Measurements from ENCODE around the gene SH3YL1. TPM values are rescaled to one million over a fixed set of nuclear protein-coding genes. Genes with fewer than 3 reads are reported as not detected.
A peak's percentile ranks its signal among the peaks of the same experiment; 100 is the strongest.

SH3YL1 gene, protein sequence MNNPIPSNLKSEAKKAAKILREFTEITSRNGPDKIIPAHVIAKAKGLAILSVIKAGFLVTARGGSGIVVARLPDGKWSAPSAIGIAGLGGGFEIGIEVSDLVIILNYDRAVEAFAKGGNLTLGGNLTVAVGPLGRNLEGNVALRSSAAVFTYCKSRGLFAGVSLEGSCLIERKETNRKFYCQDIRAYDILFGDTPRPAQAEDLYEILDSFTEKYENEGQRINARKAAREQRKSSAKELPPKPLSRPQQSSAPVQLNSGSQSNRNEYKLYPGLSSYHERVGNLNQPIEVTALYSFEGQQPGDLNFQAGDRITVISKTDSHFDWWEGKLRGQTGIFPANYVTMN
- total RNA-seq = 10 to 100 TPM; 16.5 to 22.6 TPM

DNA sequence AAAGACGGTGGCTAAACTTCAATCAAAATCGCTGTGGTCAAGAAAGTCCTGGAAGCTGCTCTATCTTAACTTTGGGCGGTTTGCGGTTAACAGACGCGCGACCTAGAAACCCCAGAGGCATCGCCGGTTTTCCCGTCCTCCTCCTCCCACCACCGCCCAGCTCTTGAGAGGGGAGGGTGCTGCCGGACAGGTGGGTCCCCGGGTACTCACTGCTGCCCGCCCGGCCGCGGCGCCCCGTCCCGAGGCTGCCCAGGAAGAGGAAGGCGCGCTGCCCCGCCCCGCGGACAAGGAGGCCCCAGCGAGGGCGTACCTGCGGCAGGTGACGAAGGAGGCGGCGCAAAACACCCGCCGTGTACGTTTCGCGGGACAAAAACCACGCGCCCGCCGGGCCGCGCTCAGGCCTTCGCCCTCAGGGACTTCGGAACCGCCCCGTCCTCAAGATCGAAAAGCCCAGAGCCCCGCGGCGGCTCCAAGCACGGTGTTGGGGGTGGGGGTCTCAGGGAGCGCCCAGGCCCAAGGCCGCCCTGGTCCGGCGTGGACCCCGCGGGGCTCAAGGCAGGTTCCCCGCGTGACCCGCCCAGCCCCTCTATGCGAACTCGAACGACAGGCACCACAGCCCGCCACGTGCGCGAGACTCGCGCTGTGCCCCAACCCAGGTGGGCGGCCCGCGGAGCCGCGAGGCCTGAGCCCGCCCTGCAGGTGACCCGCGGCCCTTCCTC, at the start of gene SH3YL1:
Gene SH3YL1, minus strand, starts transcription at position 259 of the 719 bp plus-strand sequence. Its CDS starts 48 bp downstream, at position 211.
- peak; percentile 38 to 39 for ATAC-seq
- H3K36me3 Mint-ChIP-seq = peaks cover 2 to 22% of the 10 kb centered on the region in 2 donors
- DNase-seq (ENCODE audit: low spot score in 2 of 2) = peak; percentile 38 to 65
- peaks cover 2 to 3% of the 10 kb centered on the region in 2 donors for H3K9me3 Mint-ChIP-seq
- peak within 1 kb of the TSS; percentile 92 to 95 for H3K27ac Mint-ChIP-seq

DNA sequence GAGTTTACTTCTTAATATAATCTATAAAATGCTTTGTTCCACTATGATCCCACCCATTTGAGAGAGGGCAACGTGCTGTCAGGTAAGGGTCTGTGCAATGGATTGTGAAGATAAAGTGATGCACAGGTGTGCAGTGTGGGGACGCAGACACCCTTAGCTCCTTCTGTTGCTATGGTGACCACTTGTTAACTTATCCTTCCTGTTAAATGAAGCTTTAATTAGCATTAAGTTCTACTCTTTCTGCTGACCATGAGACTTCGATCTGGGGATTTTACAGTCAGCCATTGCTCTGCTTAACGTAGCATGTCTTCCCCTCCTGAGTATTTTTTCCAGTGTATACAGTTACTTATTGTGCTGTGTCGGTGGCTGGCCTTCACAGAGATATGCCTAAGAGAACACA, 47.2 kb upstream of the SH3YL1 start:
- ATAC-seq (no peak), DNase-seq (ENCODE audit: low spot score in 2 of 2) (no peak)
- no peak overlapping the region for H3K27ac Mint-ChIP-seq
- H3K9me3 Mint-ChIP-seq = no peaks in the 10 kb centered on the region
- H3K36me3 Mint-ChIP-seq = no peaks in the 10 kb centered on the region

DNA sequence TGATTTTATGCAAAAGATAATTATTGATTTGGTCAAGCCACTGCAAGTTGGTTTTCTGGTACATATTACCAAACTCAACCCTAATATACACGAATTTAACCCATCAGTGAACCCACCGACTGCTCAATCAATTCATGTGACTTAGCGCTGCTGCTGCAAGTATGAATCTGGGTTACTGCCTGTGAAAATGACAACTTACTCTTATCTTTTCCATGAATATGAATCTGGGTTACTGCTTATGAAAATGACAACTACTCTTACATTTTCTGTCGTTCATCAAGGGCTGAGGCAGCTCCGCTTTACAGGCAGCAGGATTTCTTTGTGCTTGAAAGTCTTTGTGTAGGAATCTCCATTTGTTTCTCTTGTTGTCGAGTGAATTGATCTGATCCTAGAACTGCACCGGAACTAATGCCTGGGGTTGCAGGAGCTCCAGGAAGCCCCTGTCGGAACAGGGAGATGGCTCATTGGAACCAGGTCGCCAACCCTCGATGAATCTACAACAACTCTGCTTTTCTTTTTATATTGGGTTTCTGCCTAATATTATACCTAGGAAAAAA, 46.2 kb upstream of the SH3YL1 start:
- Mint-ChIP-seq H3K27ac (no peak overlapping the region), H3K9me3 (no peaks in the 10 kb centered on the region), H3K36me3 (no peaks in the 10 kb centered on the region)
- DNase-seq (ENCODE audit: low spot score in 2 of 2) (no peak), ATAC-seq (no peak)

DNA sequence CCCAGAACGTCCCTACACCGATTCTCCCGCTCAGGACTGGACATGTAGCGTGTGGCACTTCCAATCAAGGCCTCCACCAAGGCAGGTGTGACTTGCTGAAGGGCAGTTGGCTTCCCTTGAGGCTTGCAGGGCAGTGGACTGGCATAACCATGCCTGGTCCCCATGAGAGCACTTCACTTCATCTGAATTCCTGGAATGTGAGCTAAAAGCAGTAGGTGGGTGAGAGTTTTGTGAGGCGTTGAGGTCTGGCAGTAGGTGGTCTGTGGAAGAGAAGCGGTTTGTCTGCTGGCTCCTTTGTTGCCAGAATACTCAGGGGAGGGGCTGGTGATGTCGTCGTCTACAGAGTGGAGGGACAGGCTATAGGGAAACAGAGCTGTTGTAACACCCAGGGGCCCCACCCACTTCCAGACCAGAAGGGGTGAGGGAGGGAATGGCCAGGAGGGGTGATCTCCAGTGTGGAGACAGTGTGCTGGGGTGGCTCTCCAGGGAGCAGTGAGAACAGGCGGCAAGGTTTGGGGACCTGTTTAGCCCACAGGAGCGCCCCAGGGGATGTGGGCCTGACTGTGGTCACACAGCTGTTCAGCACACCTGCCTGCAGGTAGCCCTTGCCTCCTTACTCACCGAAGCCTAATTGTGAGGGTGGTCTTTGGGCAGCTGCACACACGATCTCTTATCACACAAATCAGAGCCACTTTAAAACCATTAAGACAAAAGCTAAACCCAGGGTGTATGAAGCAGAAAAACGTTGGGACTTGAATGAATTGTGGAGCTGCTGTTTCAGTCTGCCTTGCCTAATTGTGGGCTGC, 45.5 kb upstream of the SH3YL1 start:
- no peak for DNase-seq (ENCODE audit: low spot score in 2 of 2)
- Mint-ChIP-seq H3K9me3 (no peaks in the 10 kb centered on the region), H3K36me3 (no peaks in the 10 kb centered on the region), H3K27ac (no peak overlapping the region)
- ATAC-seq = no peak

DNA sequence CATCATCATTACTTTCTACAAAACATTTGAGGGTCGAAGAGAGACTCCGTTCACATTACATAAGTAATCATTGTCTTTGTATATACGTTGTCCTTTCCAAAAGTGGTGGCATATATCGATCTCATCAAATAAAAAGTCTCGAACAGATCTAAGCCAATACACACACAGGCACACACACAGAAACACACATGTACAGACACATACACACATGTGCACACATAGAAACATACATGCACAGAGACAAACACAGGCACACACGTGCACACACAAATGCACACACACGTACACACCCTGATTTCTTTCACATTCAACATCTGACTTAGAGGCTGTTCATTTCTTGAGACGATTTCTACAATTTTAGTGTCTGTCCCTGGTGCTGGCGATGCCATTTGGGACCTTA, 41.5 kb upstream of the SH3YL1 start:
- no peak for DNase-seq (ENCODE audit: low spot score in 2 of 2)
- Mint-ChIP-seq H3K27ac (no peak overlapping the region), H3K36me3 (no peaks in the 10 kb centered on the region), H3K9me3 (no peaks in the 10 kb centered on the region)
- ATAC-seq = no peak

DNA sequence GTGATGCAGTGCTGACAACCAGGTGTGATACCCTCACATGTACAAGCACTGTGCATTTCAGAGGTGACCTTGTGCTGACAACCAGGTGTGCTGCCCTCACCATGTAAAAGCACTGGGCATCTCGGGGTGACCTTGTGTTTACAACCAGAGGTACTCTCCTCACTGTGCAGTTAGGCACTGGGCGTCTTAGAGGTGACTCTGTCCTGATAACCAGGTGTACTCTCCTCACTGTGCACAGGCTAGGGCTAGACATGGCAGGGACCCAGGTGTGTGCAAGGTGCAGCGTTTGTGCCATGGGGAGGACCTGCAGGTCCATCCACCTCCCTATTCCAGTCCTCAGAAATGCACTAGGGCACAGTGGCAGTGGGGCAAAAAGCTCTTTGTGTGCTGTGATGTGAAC, 32.5 kb upstream of the SH3YL1 start:
- ATAC-seq (no peak), DNase-seq (ENCODE audit: low spot score in 2 of 2) (no peak)
- Mint-ChIP-seq H3K36me3 (no peaks in the 10 kb centered on the region), H3K27ac (no peak overlapping the region), H3K9me3 (no peaks in the 10 kb centered on the region)

DNA sequence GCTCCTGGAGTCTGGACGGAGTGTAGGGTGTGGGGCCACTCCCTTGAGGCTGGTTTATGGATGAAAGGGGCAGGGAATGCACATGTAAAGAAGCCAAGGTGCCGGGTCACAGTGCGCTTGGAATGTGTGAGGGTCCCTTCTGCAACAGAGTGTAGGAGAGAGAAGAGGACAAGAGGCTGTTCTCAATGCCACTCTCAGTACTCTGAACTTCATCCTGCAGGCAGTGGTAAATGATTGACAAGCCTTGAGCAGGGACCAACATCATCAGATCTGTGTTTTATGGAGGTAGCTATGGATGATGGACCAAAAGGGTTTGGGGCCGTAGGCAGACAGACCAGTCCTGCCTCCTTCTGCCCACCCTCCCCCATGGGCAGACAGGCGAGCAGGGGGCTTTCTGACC, 31.3 kb upstream of the SH3YL1 start:
- no peaks in the 10 kb centered on the region for H3K36me3 Mint-ChIP-seq
- no peaks in the 10 kb centered on the region for H3K9me3 Mint-ChIP-seq
- DNase-seq (ENCODE audit: low spot score in 2 of 2) (no peak), ATAC-seq (no peak)
- H3K27ac Mint-ChIP-seq = no peak overlapping the region

DNA sequence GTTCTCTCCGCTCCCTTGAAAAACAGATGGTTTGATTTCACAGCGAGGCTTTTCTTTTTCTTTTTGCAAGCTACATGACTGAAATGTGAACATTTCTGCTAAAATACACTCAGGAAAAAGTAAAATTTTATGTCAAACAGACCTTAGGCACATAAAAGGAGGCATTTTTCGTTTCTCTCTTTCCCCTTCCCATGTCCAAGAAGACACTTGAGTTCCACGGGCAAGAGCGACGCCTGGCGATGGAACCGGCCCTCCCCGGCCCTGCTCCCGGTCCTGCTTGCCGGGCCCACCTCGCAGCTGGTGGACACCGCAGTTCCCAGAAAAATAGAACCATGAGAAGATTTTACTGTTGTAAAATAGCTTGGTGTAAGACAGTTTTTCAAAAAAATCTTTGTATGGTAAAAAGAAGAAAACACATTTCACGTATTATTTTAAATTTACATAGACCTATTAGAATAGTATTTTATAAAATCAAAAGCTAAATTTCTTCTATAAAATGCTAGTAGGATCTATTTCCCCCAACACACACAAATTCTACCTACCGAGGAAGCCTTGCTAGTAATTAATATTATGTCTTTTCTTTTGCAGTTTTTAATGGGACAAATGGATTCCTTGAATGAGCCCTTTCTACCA, 26.4 kb upstream of the SH3YL1 start:
- Mint-ChIP-seq H3K9me3 (no peaks in the 10 kb centered on the region), H3K27ac (no peak overlapping the region), H3K36me3 (peaks cover 0 to 9% of the 10 kb centered on the region in 2 donors)
- DNase-seq (ENCODE audit: low spot score in 2 of 2) (peak in 1 of 2 donors; percentile 50), ATAC-seq (peak; percentile 64 to 65)

DNA sequence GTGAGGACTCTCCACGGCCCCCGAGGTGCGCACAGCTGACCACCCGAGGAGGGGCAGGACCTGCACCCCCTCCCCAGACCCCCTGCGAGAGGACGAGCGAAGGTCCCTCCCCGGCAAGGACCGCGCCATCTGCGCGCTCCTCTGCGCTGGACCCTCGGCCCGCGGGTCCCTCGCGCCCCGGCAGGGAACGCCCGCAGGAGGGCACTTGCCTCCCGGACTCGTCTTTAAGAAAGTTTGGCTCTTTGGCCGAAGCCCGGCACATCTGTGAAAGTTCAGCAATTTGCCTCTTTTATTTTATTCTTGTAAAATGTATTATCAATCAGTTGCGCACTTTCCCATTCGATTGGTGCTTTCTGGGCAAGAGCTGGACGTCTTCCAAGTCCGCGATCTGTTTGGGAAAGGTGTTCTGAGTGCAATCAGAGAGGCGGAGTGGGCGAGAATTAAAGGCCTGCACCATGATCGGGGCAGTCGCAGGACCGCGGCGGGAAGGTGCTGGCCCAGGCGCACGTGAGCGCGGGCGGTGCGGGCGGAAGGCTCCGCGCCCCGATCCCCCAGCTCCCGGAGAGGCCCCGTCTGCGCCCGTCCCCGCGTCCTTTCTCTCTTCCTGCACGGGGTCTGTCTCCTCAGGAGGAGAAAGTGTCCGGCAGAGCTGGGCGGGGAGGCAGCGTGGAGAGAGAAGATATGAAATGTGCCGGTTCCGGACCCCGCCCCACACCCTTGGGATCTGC, 25.7 kb upstream of the SH3YL1 start:
- DNase-seq (ENCODE audit: low spot score in 2 of 2) = peak in 1 of 2 donors; percentile 10

DNA sequence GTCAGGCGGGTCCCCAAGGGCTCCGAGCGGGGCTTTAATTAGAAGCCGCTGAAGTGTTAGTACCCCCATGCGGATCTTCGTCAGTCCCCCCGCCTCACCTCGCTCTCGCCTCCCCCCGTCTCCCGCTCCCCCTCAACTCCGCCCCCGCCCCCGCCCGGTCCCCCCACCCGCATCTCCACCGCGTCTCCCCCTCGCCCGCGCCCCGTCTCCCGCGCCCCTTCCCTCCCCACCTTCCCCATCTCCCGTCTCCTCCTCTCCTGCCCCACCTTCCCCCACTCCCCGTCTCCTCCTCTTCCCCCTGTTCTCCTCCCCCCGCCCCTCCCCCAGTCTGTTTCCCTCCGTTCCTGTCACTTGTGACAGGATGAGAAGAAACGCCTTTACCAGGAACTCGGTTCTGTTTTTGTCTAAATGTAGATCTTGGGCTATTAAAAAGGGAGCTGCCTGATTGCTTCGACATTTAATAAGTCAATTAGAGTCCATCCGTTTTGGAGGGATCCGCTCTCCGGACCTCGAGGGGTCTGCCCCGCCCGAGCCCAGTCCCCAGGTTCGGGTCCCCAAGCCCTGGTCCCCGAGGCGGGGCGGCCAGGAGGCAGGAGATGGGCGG, 25.0 kb upstream of the SH3YL1 start:
- Mint-ChIP-seq H3K27ac (no peak overlapping the region), H3K36me3 (peaks cover 0 to 9% of the 10 kb centered on the region in 2 donors), H3K9me3 (no peaks in the 10 kb centered on the region)
- DNase-seq (ENCODE audit: low spot score in 2 of 2) (no peak), ATAC-seq (no peak)

More for the DNA sequence above, 25.7 kb upstream of the SH3YL1 start:
- Mint-ChIP-seq H3K36me3 (peaks cover 0 to 9% of the 10 kb centered on the region in 2 donors), H3K27ac (no peak overlapping the region), H3K9me3 (no peaks in the 10 kb centered on the region)
- peak; percentile 34 to 36 for ATAC-seq

DNA sequence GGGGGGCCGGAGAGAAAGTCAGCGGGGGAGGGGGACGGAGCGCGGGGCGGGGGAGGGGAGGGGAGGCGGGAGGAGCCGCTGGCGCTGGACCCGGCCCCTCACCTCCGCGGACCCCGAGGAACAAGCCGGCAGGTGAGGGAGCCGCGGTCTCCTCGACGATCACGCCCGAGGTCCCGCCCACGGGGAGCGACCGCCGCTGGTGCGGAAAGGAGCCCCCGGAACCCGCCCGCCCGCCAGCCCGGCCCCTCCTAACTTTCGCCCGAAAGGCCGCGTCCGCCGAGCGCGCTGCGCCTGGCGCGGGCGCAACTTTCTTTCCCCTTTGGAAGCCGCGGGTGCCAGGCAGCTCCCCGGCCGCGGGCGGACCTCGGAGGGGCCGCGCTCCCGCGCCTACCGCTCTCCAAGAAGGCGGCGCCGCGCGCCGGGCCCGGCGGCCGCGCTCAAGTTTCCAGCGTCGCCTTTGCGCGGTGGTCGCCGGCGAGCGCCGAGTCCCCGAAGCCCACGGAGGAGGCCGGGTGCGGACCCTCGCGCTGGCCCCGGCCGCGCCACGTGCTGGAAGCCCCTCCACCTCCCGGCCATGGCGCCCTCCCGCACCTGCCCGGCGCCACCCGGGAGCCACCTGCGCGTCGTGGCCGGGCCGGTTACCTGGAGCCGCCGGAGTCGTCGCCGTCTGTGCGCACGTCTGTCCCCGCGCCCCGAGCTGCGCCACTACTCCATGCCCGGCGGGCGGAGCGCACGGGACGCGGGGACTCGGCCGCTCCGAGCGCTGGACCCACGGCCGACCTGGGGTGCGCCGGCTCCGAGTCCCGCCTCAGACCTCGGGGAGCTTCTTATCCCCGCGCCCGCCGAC, 24.3 kb upstream of the SH3YL1 start, which contains the start of gene ALKAL2:
Gene ALKAL2, minus strand, starts transcription at position 181 of the 847 bp plus-strand sequence. CDS start 256 bp downstream, outside the sequence.
- DNase-seq (ENCODE audit: low spot score in 2 of 2) = peak in 1 of 2 donors; percentile 10
- Mint-ChIP-seq H3K27ac (no peak within 1 kb of the TSS), H3K9me3 (no peaks in the 10 kb centered on the region), H3K36me3 (peaks cover 0 to 9% of the 10 kb centered on the region in 2 donors)
- peak in 1 of 2 donors; percentile 21 for ATAC-seq

DNA sequence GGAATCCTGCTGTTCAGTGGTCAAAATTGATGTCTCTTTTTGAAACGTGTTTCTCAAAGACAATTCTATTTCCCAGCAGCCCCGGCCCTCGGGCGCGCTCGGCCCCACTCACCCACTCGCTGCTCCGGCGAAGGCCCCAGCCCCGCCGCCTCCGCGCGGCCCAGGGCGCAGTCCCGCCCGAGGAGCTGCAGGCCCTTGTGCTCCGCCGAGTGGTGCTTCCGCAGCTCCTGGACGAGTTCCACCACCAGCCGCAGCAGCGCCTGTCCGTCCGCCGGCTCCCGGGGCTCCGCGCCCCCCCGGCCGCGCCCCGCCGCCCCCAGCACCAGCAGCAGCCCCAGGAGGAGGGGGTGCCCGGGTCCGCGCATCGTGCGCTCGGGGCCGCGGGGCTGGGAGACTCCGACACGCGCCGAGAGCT, 23.6 kb upstream of the SH3YL1 start:
- Mint-ChIP-seq H3K36me3 (peaks cover 0 to 9% of the 10 kb centered on the region in 2 donors), H3K27ac (no peak overlapping the region), H3K9me3 (no peaks in the 10 kb centered on the region)
- ATAC-seq (peak; percentile 29 to 61), DNase-seq (ENCODE audit: low spot score in 2 of 2) (peak in 1 of 2 donors; percentile 20)

DNA sequence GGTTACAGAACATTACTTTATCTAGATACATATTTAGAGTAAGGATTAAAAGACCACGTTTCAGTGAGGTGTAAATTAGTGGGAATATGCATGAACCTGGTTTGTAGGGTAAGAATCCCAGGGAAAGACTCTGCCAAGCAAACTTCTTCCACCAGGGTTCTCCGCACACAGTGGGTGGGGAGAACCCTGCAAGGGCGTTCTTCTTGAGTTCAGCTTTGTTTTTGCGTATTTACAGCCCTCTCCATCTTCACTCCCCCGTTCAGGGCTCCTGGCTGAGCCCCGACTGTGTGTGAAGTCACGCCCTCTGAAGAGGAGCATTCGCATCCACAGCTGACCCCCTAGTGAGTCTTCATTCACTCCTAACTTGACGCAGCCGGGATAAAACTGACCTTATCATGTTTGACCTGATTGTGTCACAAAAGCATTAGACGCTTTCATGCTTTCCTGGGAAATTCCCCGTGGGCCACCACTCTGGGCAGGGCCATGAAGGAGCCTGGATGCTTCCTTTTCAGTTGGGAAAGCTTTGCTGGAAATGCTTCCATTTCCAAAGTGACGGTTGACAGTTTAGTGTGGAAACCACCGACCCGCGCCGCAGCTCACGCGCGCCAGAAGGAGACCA, 23.1 kb upstream of the SH3YL1 start:
- Mint-ChIP-seq H3K27ac (no peak overlapping the region), H3K36me3 (peaks cover 0 to 9% of the 10 kb centered on the region in 2 donors), H3K9me3 (no peaks in the 10 kb centered on the region)
- DNase-seq (ENCODE audit: low spot score in 2 of 2) (no peak), ATAC-seq (no peak)

DNA sequence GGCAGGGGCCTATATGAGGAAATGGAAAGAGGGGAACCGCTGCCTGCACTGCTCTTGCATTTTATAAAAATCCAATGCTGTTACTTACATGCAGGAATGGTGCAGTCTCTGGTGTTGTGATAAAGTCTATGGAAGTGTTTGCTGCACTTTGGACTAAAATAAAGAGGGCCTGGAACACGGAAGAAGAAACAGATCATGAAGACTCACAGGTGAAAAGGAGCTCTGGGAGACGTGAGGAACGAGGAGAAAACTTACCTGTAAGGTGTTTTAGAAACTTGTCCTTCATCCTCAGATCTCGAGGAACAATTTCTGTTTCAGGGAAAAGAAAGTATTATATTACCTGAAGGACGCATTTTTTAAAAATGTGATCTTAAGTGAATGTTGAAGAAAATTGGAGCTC, 22.2 kb upstream of the SH3YL1 start:
- ATAC-seq (no peak), DNase-seq (ENCODE audit: low spot score in 2 of 2) (no peak)
- H3K27ac Mint-ChIP-seq = no peak overlapping the region
- peaks cover 0 to 9% of the 10 kb centered on the region in 2 donors for H3K36me3 Mint-ChIP-seq
- H3K9me3 Mint-ChIP-seq = no peaks in the 10 kb centered on the region
